ENCODE measurements around the gene RSRC2.

GRCh38 chr12:122471324-122472226, 55.2 kb downstream of the RSRC2 start:
- TF ChIP-seq REST (IDR thresholded peaks at IDR 0.05; ENCODE audit: insufficient read depth in 1 of 2, low read depth in 2 of 2, low read length in 2 of 2), result no peak
- TF ChIP-seq SIN3A (IDR thresholded peaks at IDR 0.05; ENCODE audit: borderline replicate concordance, insufficient read depth, low read length), result no peak

Data from PFSK-1 (cell line).